Testis (tissue), 2 donors: ENCODE data around the gene LRFN4.

Experiments
- CTCF ChIP-seq, 3 experiments: fragments of 450-650 bp in 2 of 3; fragments of 200-600 bp in 1 of 3; sonication (generic) in 1 of 3; IDR thresholded peaks; one replicate each; pipeline ENCODE4 v1.5.1; 2016 to 2019; ENCODE audit warnings: antibody characterized with exemption in 3 of 3, mild to moderate bottlenecking in 2 of 3, moderate library complexity in 1 of 3
- POLR2A ChIP-seq: fragments of 450-650 bp; IDR thresholded peaks from one replicate; pipeline ENCODE4 v1.6.1; 2017; ENCODE audit warnings: antibody characterized with exemption, mild to moderate bottlenecking, moderate library complexity

DNA sequence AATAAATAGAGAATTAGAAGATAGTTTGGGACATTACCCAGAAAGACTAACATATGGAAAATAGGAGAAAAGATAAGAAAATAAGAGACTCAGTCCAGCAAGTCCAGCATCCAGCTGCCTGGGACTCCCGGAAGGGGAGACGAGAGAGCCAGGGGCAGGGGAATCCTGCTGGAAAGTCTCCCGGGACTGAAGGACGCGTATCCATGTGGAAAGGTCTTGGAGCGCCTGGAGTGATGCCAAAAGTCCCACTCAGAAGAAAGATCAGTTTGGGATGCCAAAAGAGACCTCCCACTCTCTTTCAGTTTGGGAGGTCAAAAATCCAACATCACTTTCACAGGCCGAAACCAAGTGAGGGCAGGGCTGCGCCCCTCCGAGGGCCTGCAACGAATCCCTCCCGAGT is 30.7 kb downstream of the LRFN4 start:
- TF ChIP-seq CTCF (IDR thresholded peaks at IDR 0.05) (no peak), POLR2A (no peak)
